OCI-LY1 (cell line): ENCODE data around the gene DOK7.

ENCODE experiments used
- H2AFZ ChIP-seq: fragments of 200-600 bp; sonication (generic), shearing (Covaris generic); 2 replicates; pipeline ENCODE4 v1.6.0; 2014; ENCODE audit warnings: antibody characterized with exemption, mild to moderate bottlenecking, low read length
- H3F3A ChIP-seq: fragments of 200-600 bp; sonication (generic), shearing (Covaris generic); 2 replicates; pipeline ENCODE4 v1.6.0; 2014; ENCODE audit warnings: mild to moderate bottlenecking, antibody characterized with exemption, low read length, moderate library complexity; ENCODE audit not compliant: insufficient read depth
- H3K27ac ChIP-seq: fragments of 200-600 bp; sonication (generic); 2 replicates; pipeline ENCODE4 v1.5.1; 2014; ENCODE audit warnings: low read length, mixed run types, mild to moderate bottlenecking, low read depth; ENCODE audit not compliant: poor library complexity, severe bottlenecking
- H3K27me3 ChIP-seq: fragments of 200-600 bp; sonication (generic); 2 replicates; pipeline ENCODE4 v1.6.0; 2014; ENCODE audit warnings: antibody characterized with exemption, mild to moderate bottlenecking, low read length, moderate library complexity; ENCODE audit not compliant: insufficient read depth
- H3K36me3 ChIP-seq: fragments of 200-600 bp; sonication (generic); 2 replicates; pipeline ENCODE4 v1.6.1; 2014; ENCODE audit warnings: mild to moderate bottlenecking, antibody characterized with exemption, low read length, moderate library complexity, mixed read lengths; ENCODE audit not compliant: insufficient read depth
- H3K4me1 ChIP-seq: fragments of 200-600 bp; sonication (generic); 2 replicates; pipeline ENCODE4 v1.5.1; 2014; ENCODE audit warnings: mild to moderate bottlenecking, low read length, moderate library complexity; ENCODE audit not compliant: insufficient read depth, severe bottlenecking
- H3K4me2 ChIP-seq: fragments of 200-600 bp; sonication (generic), shearing (Covaris generic); 2 replicates; pipeline ENCODE4 v1.6.1; 2014; ENCODE audit warnings: low read length
- H3K4me3 ChIP-seq: fragments of 200-600 bp; sonication (generic); 2 replicates; pipeline ENCODE4 v1.5.1; 2014; ENCODE audit warnings: low read length, low read depth, mild to moderate bottlenecking, mixed read lengths; ENCODE audit not compliant: poor library complexity, severe bottlenecking
- H3K79me2 ChIP-seq: fragments of 200-600 bp; shearing (Covaris generic); 2 replicates; pipeline ENCODE4 v1.6.1; 2016; ENCODE audit warnings: mixed run types, low read length, mixed read lengths; ENCODE audit not compliant: insufficient read depth
- H3K9ac ChIP-seq: fragments of 200-600 bp; sonication (generic), shearing (Covaris generic); 2 replicates; pipeline ENCODE4 v1.6.1; 2014; ENCODE audit warnings: mild to moderate bottlenecking, low read length, mixed read lengths
- H3K9me2 ChIP-seq: fragments of 200-600 bp; sonication (generic), shearing (Covaris generic); 2 replicates; pipeline ENCODE4 v1.6.1; 2014; ENCODE audit warnings: low read depth, mild to moderate bottlenecking, low read length, mixed read lengths
- H3K9me3 ChIP-seq: fragments of 200-600 bp; shearing (Covaris generic); 2 replicates; pipeline ENCODE4 v1.6.1; 2014; ENCODE audit warnings: low read length, mixed read lengths
- H4K20me1 ChIP-seq: fragments of 200-600 bp; sonication (generic), shearing (Covaris generic); 2 replicates; pipeline ENCODE4 v1.6.0; 2016; ENCODE audit warnings: mild to moderate bottlenecking, low read length; ENCODE audit not compliant: insufficient read depth
- CTCF ChIP-seq: fragments of 200-600 bp; sonication (generic), shearing (Covaris generic); IDR thresholded peaks from 2 replicates; pipeline ENCODE4 v1.5.1; 2017; ENCODE audit warnings: mild to moderate bottlenecking, antibody characterized with exemption, low read length, moderate library complexity, mixed read lengths
- EZH2 ChIP-seq: fragments of 200-600 bp; sonication (generic), shearing (Covaris generic); IDR thresholded peaks from 2 replicates; pipeline ENCODE4 v1.8.0; 2017; ENCODE audit warnings: borderline replicate concordance, mixed run types, mild to moderate bottlenecking, antibody characterized with exemption, low read length, moderate library complexity, mixed read lengths

The DOK7 gene

GRCh38 chr4:3523628-3524221 is 60.6 kb downstream of the DOK7 start:
- H3F3A ChIP-seq = no peaks in the 10 kb centered on the region
- H3K4me1 ChIP-seq = no peaks in the 10 kb centered on the region
- no peak overlapping the region for H3K4me2 ChIP-seq
- H4K20me1 ChIP-seq = no peaks in the 10 kb centered on the region
- no peak overlapping the region for H3K9ac ChIP-seq
- H3K9me2 ChIP-seq = no peaks in the 10 kb centered on the region
- H3K9me3 ChIP-seq = no peaks in the 10 kb centered on the region
- H3K27ac ChIP-seq = no peak overlapping the region
- no peaks in the 10 kb centered on the region for H3K79me2 ChIP-seq
- no peaks in the 10 kb centered on the region for H3K36me3 ChIP-seq
- TF ChIP-seq EZH2 = no peak
- no peak for TF ChIP-seq CTCF
- no peaks in the 10 kb centered on the region for H3K27me3 ChIP-seq
- no peak overlapping the region for H3K4me3 ChIP-seq
- no peak overlapping the region for H2AFZ ChIP-seq

- Histone ChIP-seq H3K4me3 (no peak overlapping the region), H3K27ac (no peak overlapping the region), H4K20me1 (no peaks in the 10 kb centered on the region), H3K4me1 (no peaks in the 10 kb centered on the region), H3K27me3 (no peaks in the 10 kb centered on the region), H2AFZ (no peak overlapping the region), H3K36me3 (no peaks in the 10 kb centered on the region), H3K79me2 (no peaks in the 10 kb centered on the region), H3F3A (no peaks in the 10 kb centered on the region), H3K9me3 (no peaks in the 10 kb centered on the region), H3K9ac (no peak overlapping the region), H3K9me2 (no peaks in the 10 kb centered on the region), H3K4me2 (no peak overlapping the region)
- no peak for TF ChIP-seq CTCF
- no peak for TF ChIP-seq EZH2
Measured at GRCh38 chr4:3524349-3524748, 61.2 kb downstream of the DOK7 start.

- no peaks in the 10 kb centered on the region for H3K79me2 ChIP-seq
- no peak overlapping the region for H2AFZ ChIP-seq
- no peak overlapping the region for H3K4me3 ChIP-seq
- H3K9me3 ChIP-seq = no peaks in the 10 kb centered on the region
- H3K4me2 ChIP-seq = no peak overlapping the region
- no peak for TF ChIP-seq CTCF
- no peaks in the 10 kb centered on the region for H3K4me1 ChIP-seq
- no peaks in the 10 kb centered on the region for H3K36me3 ChIP-seq
- no peaks in the 10 kb centered on the region for H3K27me3 ChIP-seq
- H3K9ac ChIP-seq = no peak overlapping the region
- H4K20me1 ChIP-seq = no peaks in the 10 kb centered on the region
- H3K27ac ChIP-seq = no peak overlapping the region
- H3K9me2 ChIP-seq = no peaks in the 10 kb centered on the region
- H3F3A ChIP-seq = no peaks in the 10 kb centered on the region
Measured at GRCh38 chr4:3524920-3525319, 61.8 kb downstream of the DOK7 start.
